Bronchial epithelial cell (primary cell): Measurements from ENCODE around the gene PRSS57. TPM values are rescaled to one million over a fixed set of nuclear protein-coding genes. Genes with fewer than 3 reads are reported as not detected.
"Not testable (repeated sequence)": the region's sequence is repeated elsewhere in the genome, so short reads cannot be mapped to it uniquely, and the experiment has no call there.

Experiments used
- DNase-seq: peaks from one replicate; pipeline ENCODE4 v3.0.0-alpha.2; 2010; ENCODE audit warnings: low read depth
- FAIRE-seq: peaks from 2 replicates; lab custom pipeline; 2011; peaks lifted over from hg19 to GRCh38; lab: Jason Lieb, UNC
- H3K27me3 ChIP-seq: 2 replicates; pipeline ENCODE4 v1.5.1; 2011; ENCODE audit warnings: low read length; ENCODE audit not compliant: control insufficient read depth, insufficient read depth
- H3K36me3 ChIP-seq: 2 replicates; pipeline ENCODE4 v1.5.1; 2011; ENCODE audit warnings: low read length; ENCODE audit not compliant: control insufficient read depth, insufficient read depth
- H3K4me3 ChIP-seq: 2 replicates; pipeline ENCODE4 v1.5.1; 2011; ENCODE audit warnings: mild to moderate bottlenecking, low read depth, low read length, control low read depth
- total RNA-seq: library from RNA; depleted of rRNA; stranded (reverse); fragments of >200 nt; gene quantifications from 2 replicates; pipeline ENCODE4 v1.2.1, GENCODE V29; 2014
- TF ChIP-seq, protein P1 (sequence below): IDR thresholded peaks from 2 replicates; pipeline ENCODE4 v1.5.1; 2011; ENCODE audit warnings: mild to moderate bottlenecking, moderate library complexity, low read length, control low read depth, inconsistent platforms; ENCODE audit not compliant: insufficient read depth, severe bottlenecking

PRSS57 gene
- not detected in 2 replicates for total RNA-seq

DNA sequence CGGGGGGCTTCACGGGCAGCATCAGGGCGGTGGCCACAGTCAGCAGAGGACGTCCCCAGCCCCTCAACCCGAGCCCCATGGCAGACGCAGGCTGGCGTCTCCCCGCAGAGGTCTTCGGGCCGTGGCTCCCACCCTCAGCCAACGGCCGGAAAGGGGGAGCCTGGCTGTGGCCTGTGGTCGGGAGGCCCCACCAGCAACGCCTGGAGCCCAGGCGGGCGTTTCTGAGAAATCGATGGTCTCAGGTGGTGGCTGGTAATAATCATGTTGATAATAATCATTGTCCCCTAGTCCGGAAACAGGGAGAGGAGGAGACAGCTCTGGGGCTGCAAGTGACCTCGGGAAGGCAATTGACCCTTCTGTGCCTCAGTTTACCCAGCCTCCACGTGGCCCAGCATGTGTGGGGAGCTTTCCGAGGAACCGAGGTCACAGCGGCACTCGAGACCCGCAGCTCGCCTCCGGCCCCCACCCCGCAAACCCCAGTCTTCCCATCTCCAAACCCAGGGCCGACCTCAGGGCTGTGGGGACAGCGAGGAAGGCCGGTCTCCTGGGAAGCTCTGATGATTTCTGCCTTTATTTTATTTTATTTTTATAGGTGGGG, at the start of gene PRSS57:
Gene PRSS57, minus strand, starts transcription at position 101 of the 598 bp plus-strand sequence. Its CDS starts 22 bp downstream, at position 79.
- no peak within 1 kb of the TSS for H3K4me3 ChIP-seq
- no peaks in the 10 kb centered on the region for H3K36me3 ChIP-seq
- FAIRE-seq (no peak), DNase-seq (no peak)
- TF ChIP-seq, protein P1, sequence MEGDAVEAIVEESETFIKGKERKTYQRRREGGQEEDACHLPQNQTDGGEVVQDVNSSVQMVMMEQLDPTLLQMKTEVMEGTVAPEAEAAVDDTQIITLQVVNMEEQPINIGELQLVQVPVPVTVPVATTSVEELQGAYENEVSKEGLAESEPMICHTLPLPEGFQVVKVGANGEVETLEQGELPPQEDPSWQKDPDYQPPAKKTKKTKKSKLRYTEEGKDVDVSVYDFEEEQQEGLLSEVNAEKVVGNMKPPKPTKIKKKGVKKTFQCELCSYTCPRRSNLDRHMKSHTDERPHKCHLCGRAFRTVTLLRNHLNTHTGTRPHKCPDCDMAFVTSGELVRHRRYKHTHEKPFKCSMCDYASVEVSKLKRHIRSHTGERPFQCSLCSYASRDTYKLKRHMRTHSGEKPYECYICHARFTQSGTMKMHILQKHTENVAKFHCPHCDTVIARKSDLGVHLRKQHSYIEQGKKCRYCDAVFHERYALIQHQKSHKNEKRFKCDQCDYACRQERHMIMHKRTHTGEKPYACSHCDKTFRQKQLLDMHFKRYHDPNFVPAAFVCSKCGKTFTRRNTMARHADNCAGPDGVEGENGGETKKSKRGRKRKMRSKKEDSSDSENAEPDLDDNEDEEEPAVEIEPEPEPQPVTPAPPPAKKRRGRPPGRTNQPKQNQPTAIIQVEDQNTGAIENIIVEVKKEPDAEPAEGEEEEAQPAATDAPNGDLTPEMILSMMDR, result no peak
- H3K27me3 ChIP-seq, result no peaks in the 10 kb centered on the region

DNA sequence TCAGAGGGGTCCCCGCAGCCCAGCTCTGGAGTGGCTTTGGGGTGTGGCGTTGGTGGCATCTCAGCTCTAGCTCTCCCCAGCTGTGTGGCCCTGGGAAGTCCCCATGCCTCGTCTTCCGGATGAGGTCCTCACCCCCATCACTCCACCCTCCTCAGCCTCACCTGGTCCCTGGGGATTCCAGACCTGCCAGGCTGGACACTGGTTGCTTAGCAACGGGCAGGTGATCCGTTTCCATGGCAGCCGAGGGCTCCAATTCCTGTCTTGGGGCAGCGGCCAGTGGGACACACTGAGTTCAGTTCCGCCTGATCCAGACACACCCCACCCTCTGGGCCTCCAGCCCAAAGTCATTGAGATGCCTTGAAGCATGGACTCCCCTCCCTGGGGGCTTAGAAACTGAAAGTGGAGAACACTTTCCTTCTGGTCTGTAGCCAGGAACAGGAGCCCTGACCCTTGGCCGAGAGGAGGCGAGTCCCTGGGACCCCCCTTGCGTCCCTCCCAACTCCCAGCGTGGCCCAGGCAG, 48.0 kb upstream of the PRSS57 start:
- FAIRE-seq, result peak; percentile 68
- no peak for DNase-seq
- TF ChIP-seq, protein P1, result no peak

DNA sequence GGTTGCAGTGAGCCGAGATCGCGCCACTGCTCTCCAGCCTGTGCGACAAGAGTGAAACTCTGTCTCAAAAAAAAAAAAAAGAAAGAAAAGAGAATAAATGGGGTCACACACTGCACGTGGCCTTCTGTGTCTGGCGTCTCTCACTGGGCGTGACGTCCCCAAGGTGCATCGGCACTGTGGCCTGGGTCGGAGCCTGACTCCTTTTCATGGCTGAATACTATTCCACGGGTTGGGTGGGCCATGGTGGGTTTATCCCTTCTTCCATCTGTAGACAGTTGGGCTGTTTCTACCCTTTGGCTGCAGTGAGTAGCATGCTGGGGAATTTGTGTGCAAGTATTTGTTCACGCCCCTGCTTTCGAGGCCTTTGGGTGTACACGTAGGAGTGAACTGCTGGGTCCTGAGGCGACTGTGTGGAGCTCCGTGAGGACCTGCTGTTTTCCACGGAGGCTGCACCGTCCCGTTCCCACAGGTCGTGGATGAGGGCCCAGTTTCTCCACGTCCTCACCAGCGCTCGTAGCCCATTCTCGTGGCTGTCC, 47.4 kb upstream of the PRSS57 start:
- Histone ChIP-seq H3K27me3 (no peaks in the 10 kb centered on the region), H3K4me3 (no peak overlapping the region), H3K36me3 (no peaks in the 10 kb centered on the region)
- FAIRE-seq, result no peak
- no peak for DNase-seq
- TF ChIP-seq, protein P1, result no peak

More for the DNA sequence above, 48.0 kb upstream of the PRSS57 start:
- Histone ChIP-seq H3K4me3 (no peak overlapping the region), H3K36me3 (no peaks in the 10 kb centered on the region), H3K27me3 (no peaks in the 10 kb centered on the region)

DNA sequence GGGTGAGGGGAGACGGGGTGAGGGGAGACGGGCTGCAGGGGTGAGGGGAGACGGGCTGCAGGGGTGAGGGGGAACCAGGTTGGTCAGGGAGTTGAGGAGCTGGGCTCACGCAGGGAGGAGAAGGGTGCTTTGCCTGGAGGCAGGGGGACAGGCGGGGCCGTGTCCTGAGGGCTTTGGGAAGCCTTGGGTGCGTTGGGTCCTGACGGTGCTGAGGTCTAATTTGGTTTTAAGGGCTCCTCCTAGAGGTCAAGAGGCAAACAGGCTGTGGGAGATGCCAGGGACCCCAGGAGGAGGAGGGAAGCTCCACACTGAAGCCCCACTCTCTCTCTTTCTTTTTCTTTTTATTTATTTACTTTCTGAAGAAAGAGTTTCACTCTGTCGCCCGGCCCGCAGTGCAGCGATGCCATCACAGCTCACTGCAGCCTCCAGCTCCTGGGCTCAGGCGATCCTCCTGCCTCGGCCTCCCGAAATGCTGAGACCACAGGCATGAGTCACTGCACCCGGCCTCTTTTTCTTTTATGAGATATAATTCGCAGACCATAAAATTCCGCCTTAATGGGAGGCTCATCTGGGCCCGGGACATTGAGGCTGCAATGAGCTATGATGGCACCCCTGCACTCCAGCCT, 46.4 kb upstream of the PRSS57 start:
- Histone ChIP-seq H3K4me3 (no peak overlapping the region), H3K27me3 (no peaks in the 10 kb centered on the region), H3K36me3 (no peaks in the 10 kb centered on the region)
- FAIRE-seq (no peak), DNase-seq (no peak)
- TF ChIP-seq, protein P1, result no peak

DNA sequence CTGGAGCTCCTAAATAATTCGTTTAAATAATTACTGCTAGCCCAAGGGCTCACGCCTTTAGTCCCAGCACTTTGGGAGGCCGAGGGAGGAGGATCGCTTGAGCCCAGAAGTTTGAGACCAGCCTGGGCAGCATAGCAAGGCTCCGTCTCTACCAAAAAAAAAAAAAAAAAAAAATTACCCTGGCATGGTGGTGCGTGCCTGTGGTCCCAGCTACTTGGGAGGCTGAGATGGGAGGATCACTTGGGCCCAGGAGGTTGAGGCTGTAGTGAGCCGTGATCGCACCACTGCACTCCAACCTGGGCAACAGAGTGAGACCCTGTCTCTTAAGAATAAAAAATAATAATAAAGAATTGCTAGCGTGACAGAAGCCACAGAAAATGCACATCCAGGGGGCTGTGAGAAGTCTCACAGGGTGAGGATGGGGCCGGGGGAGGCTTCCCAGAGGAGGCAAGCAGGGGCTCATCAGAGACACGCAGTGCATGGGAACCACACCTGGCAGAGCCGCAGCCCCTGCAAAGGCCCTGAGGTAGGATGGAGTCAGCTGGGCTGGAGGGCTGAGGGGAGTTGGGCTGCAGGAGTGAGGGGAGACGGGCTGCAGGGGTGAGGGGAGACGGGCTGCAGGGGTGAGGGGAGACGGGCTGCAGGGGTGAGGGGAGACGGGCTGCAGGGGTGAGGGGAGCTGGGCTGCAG, 45.7 kb upstream of the PRSS57 start:
- H3K36me3 ChIP-seq, H3K4me3 ChIP-seq, FAIRE-seq, H3K27me3 ChIP-seq, DNase-seq: not testable (repeated sequence)
